GM06990 (cell line): Measurements from ENCODE around the gene DVL2.

Experiments used
- DNase-seq: peaks from one replicate; pipeline ENCODE4 v3.0.0-alpha.2; 2011; ENCODE audit not compliant: insufficient read length; ENCODE audit errors: extremely low read depth
- H3K27me3 ChIP-seq: replicated peaks from 2 replicates; pipeline ENCODE4 v1.6.0; 2011; ENCODE audit warnings: low read length; ENCODE audit not compliant: control insufficient read depth, insufficient read depth
- H3K36me3 ChIP-seq: 2 replicates; pipeline ENCODE4 v1.5.1; 2011; ENCODE audit warnings: low read length; ENCODE audit not compliant: control insufficient read depth, insufficient read depth
- H3K4me3 ChIP-seq: replicated peaks from 2 replicates; pipeline ENCODE4 v1.5.1; 2011; ENCODE audit warnings: low read depth, mild to moderate bottlenecking, control low read depth, low read length
- CTCF ChIP-seq: IDR thresholded peaks from 2 replicates; pipeline ENCODE4 v1.5.1; 2011; ENCODE audit warnings: low read length, control low read depth, mild to moderate bottlenecking, inconsistent platforms; ENCODE audit not compliant: insufficient read depth, poor library complexity, severe bottlenecking

The DVL2 gene

GRCh38 chr17:7195971-7196370, 38.3 kb downstream of the DVL2 start:
- Histone ChIP-seq H3K27me3 (no peaks in the 10 kb centered on the region), H3K4me3 (no peak overlapping the region), H3K36me3 (no peaks in the 10 kb centered on the region)
- DNase-seq, result no peak
- no peak for TF ChIP-seq CTCF

GRCh38 chr17:7192271-7192937, 41.9 kb downstream of the DVL2 start:
- no peaks in the 10 kb centered on the region for H3K36me3 ChIP-seq
- DNase-seq, result no peak
- H3K4me3 ChIP-seq, result no peak overlapping the region
- TF ChIP-seq CTCF, result no peak
- H3K27me3 ChIP-seq, result no peaks in the 10 kb centered on the region

GRCh38 chr17:7191571-7192270, 42.6 kb downstream of the DVL2 start:
- no peak for DNase-seq

GRCh38 chr17:7191069-7191468, 43.2 kb downstream of the DVL2 start:
- Histone ChIP-seq H3K36me3 (no peaks in the 10 kb centered on the region), H3K27me3 (no peaks in the 10 kb centered on the region), H3K4me3 (no peak overlapping the region)
- TF ChIP-seq CTCF, result no peak
- DNase-seq, result no peak

More at GRCh38 chr17:7191571-7192270, 42.6 kb downstream of the DVL2 start:
- Histone ChIP-seq H3K27me3 (no peaks in the 10 kb centered on the region), H3K4me3 (no peak overlapping the region), H3K36me3 (no peaks in the 10 kb centered on the region)
- TF ChIP-seq CTCF, result no peak

- Histone ChIP-seq H3K4me3 (no peak overlapping the region), H3K36me3 (no peaks in the 10 kb centered on the region), H3K27me3 (no peaks in the 10 kb centered on the region)
- TF ChIP-seq CTCF, result no peak
- DNase-seq, result no peak
These were observed 43.9 kb downstream of the DVL2 start for GRCh38 chr17:7190276-7190917.
